Panc1 (cell line): Measurements from ENCODE around the gene IL1R1. TPM values are rescaled to one million over a fixed set of nuclear protein-coding genes. Genes with fewer than 3 reads are reported as not detected.

Source experiments
- ATAC-seq: fragments of 200-7000 bp; cut with Tn5 transposase; 2 replicates; pipeline ENCODE4 v1.9.1; 2020; ENCODE audit warnings: mild to moderate bottlenecking, moderate library complexity
- BruUV-seq: library from RNA; stranded (reverse); fragments of 400-500 nt; replicated peaks from 2 replicates; lab custom pipeline; 2021; lab: Mats Ljungman, UMichigan
- CTCF ChIA-PET: fragments of 300-600 bp; sonication (Branson Sonifier 250); formaldehyde crosslinking; loops from one replicate; lab custom pipeline; 2022; ENCODE audit warnings: antibody characterized with exemption; lab: Charles Lee
- POLR2A ChIA-PET: fragments of 300-600 bp; sonication (Branson Sonifier 250); formaldehyde crosslinking; loops from one replicate; lab custom pipeline; 2022; ENCODE audit warnings: antibody characterized with exemption; lab: Charles Lee
- DNase-seq: peaks from one replicate; pipeline ENCODE4 v3.0.0-alpha.2; 2010; ENCODE audit warnings: low read depth, low spot score
- H3K27ac ChIP-seq: 2 replicates; pipeline ENCODE4 v1.5.1; 2011; ENCODE audit warnings: mild to moderate bottlenecking, low read length, inconsistent platforms
- H3K27me3 ChIP-seq: fragments of 200-500 bp; sonication (Bioruptor generic); 2 replicates; pipeline ENCODE4 v1.6.0; 2014; ENCODE audit warnings: low read length, inconsistent platforms; ENCODE audit not compliant: control insufficient read depth, insufficient read depth
- H3K36me3 ChIP-seq: fragments of 200-500 bp; sonication (Bioruptor generic); 2 replicates; pipeline ENCODE4 v1.5.1; 2014; ENCODE audit warnings: inconsistent platforms, mild to moderate bottlenecking, low read length, moderate library complexity; ENCODE audit not compliant: control insufficient read depth, insufficient read depth
- H3K4me1 ChIP-seq: 2 replicates; pipeline ENCODE4 v1.5.1; 2011; ENCODE audit warnings: inconsistent platforms, mild to moderate bottlenecking, low read length, moderate library complexity; ENCODE audit not compliant: control insufficient read depth, insufficient read depth
- H3K4me3 ChIP-seq, 2 experiments: 2 replicates each; pipeline ENCODE4 v1.5.1; 2011 to 2012; ENCODE audit warnings: low read depth in 2 of 2, low read length in 2 of 2, mild to moderate bottlenecking in 2 of 2, inconsistent platforms in 1 of 2, moderate library complexity in 1 of 2
- H3K9me3 ChIP-seq: fragments of 200-500 bp; sonication (Bioruptor generic); 2 replicates; pipeline ENCODE4 v1.5.1; 2014; ENCODE audit warnings: low read depth, mild to moderate bottlenecking, inconsistent platforms, low read length, moderate library complexity; ENCODE audit not compliant: control insufficient read depth, insufficient read depth
- POLR2AphosphoS5 ChIP-seq: IDR thresholded peaks from 2 replicates; pipeline ENCODE4 v1.6.1; 2012; ENCODE audit warnings: mild to moderate bottlenecking, low read depth, low read length, moderate library complexity
- SIN3A ChIP-seq: IDR thresholded peaks from 2 replicates; pipeline ENCODE4 v1.6.1; 2012; ENCODE audit warnings: low read depth, mild to moderate bottlenecking, low read length, moderate library complexity, borderline replicate concordance; ENCODE audit not compliant: insufficient read depth
- TCF7L2 ChIP-seq: IDR thresholded peaks from 2 replicates; pipeline ENCODE4 v1.6.1; 2011; ENCODE audit warnings: mild to moderate bottlenecking, low read depth, low read length, inconsistent platforms
- in situ Hi-C: cut with HindIII; loops from 2 replicates; pipeline ENCODE4 v1.10.0; 2016; ENCODE audit warnings: low sequenced_read_pairs, low pct_unique_long_range_greater_than_20kb
- intact Hi-C: fragments of 100-400 bp; cut with micrococcal nuclease; formaldehyde crosslinking; loops from one replicate; pipeline ENCODE4 v1.10.0; 2022; ENCODE audit not compliant: unreplicated experiment
- total RNA-seq: library from RNA; stranded (reverse); gene quantifications from one replicate; pipeline ENCODE4 v1.2.1, GENCODE V29; 2021; ENCODE audit not compliant: unreplicated experiment
- TF ChIP-seq, protein P1 (sequence below): fragments of 450-650 bp; IDR thresholded peaks from 2 replicates; pipeline ENCODE4 v1.5.1; 2017; ENCODE audit warnings: mild to moderate bottlenecking
- TF ChIP-seq, protein P2 (sequence below), 2 experiments: IDR thresholded peaks; 2 replicates each; pipeline ENCODE4 v1.6.1; 2011 to 2012; ENCODE audit warnings: low read depth in 2 of 2, control low read depth in 1 of 2, low read length in 1 of 2, mild to moderate bottlenecking in 1 of 2, moderate library complexity in 1 of 2; ENCODE audit not compliant: insufficient read depth in 1 of 2

IL1R1 gene
- total RNA-seq, 1 experiment from 2014 or later = 7.1 TPM

DNA sequence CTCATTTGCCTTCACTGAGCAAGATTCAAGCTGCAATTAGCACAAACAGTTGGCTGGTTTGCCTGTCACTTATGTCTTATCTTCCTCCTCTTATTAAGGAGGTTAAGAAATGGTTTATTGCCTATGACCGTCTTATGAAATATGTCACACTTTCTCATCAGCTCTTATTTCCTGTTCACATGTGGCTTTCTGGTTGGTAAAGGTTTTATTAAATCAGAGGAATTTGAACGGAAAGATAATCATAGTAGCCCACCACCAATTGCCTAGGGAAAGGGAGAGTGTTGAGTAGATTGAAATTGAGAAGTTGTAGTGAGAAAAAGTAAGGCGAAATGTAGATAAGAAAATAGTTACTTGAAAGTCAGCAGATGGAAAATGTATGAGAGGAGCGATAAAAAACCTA lies 4.2 kb upstream of the IL1R1 start:
- DNase-seq (no peak), ATAC-seq (no peak)
- peaks cover 3% of the 10 kb centered on the region; the same call in 1 of the 2 replicates for H3K4me1 ChIP-seq
- CTCF ChIA-PET = no interaction called here
- BruUV-seq = no TSS peak
- H3K4me3 ChIP-seq = no peak overlapping the region
- H3K27me3 ChIP-seq = peaks cover 7% of the 10 kb centered on the region
- no peak overlapping the region for H3K27ac ChIP-seq
- no peaks in the 10 kb centered on the region for H3K36me3 ChIP-seq
- TF ChIP-seq, protein P1, sequence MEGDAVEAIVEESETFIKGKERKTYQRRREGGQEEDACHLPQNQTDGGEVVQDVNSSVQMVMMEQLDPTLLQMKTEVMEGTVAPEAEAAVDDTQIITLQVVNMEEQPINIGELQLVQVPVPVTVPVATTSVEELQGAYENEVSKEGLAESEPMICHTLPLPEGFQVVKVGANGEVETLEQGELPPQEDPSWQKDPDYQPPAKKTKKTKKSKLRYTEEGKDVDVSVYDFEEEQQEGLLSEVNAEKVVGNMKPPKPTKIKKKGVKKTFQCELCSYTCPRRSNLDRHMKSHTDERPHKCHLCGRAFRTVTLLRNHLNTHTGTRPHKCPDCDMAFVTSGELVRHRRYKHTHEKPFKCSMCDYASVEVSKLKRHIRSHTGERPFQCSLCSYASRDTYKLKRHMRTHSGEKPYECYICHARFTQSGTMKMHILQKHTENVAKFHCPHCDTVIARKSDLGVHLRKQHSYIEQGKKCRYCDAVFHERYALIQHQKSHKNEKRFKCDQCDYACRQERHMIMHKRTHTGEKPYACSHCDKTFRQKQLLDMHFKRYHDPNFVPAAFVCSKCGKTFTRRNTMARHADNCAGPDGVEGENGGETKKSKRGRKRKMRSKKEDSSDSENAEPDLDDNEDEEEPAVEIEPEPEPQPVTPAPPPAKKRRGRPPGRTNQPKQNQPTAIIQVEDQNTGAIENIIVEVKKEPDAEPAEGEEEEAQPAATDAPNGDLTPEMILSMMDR = no peak
- no peak for TF ChIP-seq SIN3A
- no peak for TF ChIP-seq POLR2AphosphoS5
- TF ChIP-seq TCF7L2 = no peak
- TF ChIP-seq, protein P2, sequence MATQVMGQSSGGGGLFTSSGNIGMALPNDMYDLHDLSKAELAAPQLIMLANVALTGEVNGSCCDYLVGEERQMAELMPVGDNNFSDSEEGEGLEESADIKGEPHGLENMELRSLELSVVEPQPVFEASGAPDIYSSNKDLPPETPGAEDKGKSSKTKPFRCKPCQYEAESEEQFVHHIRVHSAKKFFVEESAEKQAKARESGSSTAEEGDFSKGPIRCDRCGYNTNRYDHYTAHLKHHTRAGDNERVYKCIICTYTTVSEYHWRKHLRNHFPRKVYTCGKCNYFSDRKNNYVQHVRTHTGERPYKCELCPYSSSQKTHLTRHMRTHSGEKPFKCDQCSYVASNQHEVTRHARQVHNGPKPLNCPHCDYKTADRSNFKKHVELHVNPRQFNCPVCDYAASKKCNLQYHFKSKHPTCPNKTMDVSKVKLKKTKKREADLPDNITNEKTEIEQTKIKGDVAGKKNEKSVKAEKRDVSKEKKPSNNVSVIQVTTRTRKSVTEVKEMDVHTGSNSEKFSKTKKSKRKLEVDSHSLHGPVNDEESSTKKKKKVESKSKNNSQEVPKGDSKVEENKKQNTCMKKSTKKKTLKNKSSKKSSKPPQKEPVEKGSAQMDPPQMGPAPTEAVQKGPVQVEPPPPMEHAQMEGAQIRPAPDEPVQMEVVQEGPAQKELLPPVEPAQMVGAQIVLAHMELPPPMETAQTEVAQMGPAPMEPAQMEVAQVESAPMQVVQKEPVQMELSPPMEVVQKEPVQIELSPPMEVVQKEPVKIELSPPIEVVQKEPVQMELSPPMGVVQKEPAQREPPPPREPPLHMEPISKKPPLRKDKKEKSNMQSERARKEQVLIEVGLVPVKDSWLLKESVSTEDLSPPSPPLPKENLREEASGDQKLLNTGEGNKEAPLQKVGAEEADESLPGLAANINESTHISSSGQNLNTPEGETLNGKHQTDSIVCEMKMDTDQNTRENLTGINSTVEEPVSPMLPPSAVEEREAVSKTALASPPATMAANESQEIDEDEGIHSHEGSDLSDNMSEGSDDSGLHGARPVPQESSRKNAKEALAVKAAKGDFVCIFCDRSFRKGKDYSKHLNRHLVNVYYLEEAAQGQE (IDR thresholded peaks at IDR 0.05; ENCODE audit: insufficient read depth in 1 of 2, low read depth in 2 of 2, low read length in 1 of 2) = no peak
- intact Hi-C loops (no loop called here), in situ Hi-C loops (no loop called here)
- POLR2A ChIA-PET = no interaction called here
- H3K9me3 ChIP-seq = no peaks in the 10 kb centered on the region

DNA sequence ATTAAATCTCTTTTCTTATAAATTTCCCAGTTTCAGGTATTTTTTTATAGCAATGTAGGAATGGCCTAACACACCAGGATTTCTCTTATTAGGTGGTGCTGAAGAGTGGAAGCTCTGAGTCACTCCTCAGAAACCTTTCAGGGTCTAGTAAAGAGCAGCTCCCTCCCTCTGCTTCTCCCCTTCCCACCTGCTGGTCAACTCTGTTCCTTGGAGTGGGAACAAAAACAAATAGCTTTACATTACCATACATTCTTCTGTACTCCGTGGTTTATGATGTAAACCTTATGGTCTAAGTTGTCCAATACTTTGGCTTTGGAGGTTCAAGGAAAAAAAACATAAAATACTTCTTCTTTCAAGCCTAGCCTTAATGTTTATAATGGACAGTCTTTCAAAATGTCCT lies 2.7 kb upstream of the IL1R1 start:
- H3K4me3 ChIP-seq = no peak overlapping the region
- no peaks in the 10 kb centered on the region for H3K36me3 ChIP-seq
- DNase-seq = no peak
- POLR2A ChIA-PET = no interaction called here
- intact Hi-C loops = no loop called here
- H3K27ac ChIP-seq = no peak overlapping the region
- H3K27me3 ChIP-seq = peaks cover 4% of the 10 kb centered on the region; the same call in 1 of the 2 replicates
- TF ChIP-seq SIN3A = no peak
- TF ChIP-seq, protein P1 = no peak
- no peak for TF ChIP-seq POLR2AphosphoS5
- no peak for TF ChIP-seq TCF7L2
- TF ChIP-seq, protein P2 (IDR thresholded peaks at IDR 0.05; ENCODE audit: insufficient read depth in 1 of 2, low read depth in 2 of 2, low read length in 1 of 2) = no peak
- ATAC-seq = no peak
- in situ Hi-C loops = no loop called here
- CTCF ChIA-PET = no interaction called here
- peaks cover 11% of the 10 kb centered on the region; the same call in 1 of the 2 replicates for H3K9me3 ChIP-seq
- H3K4me1 ChIP-seq = peaks cover 3% of the 10 kb centered on the region; the same call in 1 of the 2 replicates
- BruUV-seq = no TSS peak
